ENCODE measurements around the gene CDH23.

Gene CDH23

DNA sequence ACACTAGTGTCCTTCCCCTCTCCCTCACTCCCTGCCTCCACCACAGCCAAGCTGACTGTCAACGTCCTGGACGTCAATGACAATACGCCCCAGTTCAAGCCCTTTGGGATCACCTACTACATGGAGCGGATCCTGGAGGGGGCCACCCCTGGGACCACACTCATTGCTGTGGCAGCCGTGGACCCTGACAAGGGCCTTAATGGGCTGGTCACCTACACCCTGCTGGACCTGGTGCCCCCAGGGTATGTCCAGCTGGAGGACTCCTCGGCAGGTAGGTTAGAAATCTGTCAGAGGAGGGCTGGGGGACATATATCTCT is 401.5 kb downstream of the CDH23 start:
- no peak for DNase-seq (ENCODE audit: low read depth in 2 of 2)

DNA sequence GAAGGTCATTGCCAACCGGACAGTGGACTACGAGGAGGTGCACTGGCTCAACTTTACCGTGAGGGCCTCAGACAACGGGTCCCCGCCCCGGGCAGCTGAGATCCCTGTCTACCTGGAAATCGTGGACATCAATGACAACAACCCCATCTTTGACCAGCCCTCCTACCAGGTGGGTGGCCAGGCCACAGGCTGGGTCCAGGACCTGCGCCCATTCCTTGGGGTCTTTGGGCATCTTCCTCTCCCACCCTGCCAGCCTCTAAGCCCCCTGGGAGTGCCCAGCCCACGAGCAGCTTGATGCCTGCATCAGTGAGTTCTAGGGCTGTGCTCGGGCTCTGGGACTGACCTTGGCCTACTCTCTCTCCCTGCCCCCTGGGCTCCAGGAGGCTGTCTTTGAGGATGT is 402.4 kb downstream of the CDH23 start:
- DNase-seq (ENCODE audit: low read depth in 2 of 2): no peak

DNA sequence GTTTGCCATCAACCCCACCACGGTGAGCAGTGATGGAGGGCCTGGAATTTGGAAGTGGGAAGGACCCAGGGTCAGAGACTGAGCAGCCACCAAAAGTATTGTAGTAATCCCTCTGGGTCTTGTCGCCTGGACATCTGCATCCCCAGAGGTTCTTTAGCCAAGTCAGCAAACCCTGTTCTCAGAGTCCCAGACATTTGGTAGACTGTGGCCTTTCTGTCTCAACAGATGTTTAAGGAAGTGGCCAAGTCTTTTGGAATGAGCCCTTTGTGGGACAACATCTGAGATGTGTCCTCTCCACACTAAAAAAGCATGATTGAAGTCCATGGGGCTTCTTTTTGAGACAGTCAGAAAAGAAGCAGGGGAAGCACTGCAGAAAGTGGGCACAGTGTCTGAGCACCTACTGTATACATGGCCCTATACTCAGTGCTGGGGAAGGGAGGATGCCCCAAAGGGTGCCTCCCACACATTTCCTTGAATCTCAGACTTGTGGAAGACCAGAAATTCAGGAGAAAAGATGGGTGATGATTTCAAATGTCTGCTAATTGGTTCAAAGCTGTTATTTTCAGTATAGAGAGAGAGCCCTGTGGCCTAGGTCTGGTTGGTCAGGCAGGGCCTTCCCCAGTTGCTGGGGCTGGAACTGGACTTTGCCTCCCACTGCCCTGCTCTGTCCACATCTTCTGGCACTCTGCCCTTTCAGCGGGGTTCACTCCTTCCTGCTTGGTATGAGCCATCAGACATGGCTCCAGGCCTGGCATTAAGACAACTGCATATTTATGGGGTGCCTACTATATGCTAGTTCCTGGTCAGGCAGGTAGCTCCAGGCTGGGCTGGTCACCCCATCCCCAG is 403.1 kb downstream of the CDH23 start:
- DNase-seq (ENCODE audit: low read depth in 2 of 2): no peak

DNA sequence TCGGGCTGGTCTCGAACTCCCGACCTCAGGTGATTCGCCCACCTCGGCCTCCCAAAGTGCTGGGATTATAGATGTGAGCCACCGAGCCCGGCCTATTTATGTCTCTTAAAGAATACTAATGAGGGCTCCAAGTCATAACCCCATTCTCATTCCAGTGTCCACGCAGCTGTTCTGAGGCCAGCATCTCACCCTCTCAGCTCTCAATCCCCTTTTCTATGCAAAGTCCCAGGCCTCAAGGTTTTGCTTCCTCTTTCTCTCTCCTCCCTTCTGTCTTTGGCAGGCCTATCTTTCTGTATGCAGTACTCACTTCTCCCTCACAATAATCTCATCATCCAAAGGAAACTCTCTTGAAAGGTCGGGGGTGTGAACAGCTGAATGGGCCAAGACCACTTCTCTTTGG is 404.6 kb downstream of the CDH23 start:
- no peak for DNase-seq (ENCODE audit: low read depth in 2 of 2)

DNA sequence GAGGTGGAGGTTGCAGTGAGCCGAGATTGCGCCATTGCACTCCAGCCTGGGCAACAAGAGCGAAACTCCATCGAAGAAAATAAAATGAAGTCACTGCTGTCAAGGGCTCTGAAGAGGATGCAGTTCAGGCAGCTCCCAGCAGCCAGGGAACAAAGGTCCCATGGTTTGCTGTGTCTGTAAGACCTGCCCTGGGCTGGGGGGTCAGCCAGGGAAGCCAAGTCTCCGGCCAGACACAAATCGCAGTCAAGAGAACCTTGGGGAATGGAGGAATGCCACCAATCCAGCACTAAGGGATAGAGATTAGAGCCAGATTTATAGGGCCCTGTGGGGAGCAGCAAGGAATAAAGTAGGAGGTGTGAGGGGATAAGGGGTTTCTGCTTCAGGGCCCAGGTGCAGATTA is 405.5 kb downstream of the CDH23 start:
- DNase-seq (ENCODE audit: low read depth in 2 of 2): no peak

DNA sequence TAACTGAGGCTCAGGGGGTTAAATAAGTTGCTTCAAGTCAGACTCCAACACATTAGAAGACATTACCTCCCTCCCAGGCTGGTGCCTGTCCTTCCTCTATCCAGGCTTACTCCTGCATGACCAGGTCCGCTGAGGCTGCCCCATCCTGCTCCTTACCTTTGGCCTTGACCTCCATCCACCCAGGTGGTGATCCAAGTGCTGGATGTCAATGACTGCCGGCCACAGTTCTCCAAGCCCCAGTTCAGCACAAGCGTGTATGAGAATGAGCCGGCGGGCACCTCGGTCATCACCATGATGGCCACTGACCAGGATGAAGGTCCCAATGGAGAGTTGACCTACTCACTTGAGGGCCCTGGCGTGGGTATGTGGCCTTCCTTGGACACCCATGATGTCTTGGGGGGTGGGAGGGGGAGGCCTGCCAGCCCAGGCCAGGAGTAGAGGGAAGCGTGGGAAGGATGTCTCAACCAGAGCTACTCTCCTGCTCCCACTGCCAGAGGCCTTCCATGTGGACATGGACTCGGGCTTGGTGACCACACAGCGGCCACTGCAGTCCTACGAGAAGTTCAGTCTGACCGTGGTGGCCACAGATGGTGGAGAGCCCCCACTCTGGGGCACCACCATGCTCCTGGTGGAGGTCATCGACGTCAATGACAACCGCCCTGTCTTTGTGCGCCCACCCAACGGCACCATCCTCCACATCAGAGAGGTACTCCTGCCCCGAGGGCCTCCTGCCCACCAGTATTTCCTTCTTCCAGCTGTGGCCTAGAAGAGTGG is 406.2 kb downstream of the CDH23 start:
- DNase-seq (ENCODE audit: low read depth in 2 of 2): no peak

DNA sequence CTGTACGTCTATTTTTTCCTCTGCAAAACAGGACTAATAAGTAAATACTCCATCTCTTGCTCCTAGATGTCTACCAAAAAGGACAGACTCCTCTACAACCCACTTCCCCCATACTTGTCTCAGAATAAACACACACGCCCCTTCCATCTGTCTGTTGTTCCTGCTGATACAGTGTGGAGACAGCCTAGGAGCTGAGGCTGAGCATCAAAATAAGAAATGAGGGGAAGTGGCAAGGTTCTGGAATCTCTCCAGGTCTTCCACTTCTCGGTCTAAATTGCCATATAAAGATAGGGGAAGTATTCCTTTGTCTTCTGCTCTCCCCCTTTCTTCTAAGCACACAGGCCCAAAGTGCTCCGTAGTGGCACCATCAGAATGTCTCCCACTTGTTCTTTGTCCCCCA is 407.4 kb downstream of the CDH23 start:
- DNase-seq (ENCODE audit: low read depth in 2 of 2): no peak

DNA sequence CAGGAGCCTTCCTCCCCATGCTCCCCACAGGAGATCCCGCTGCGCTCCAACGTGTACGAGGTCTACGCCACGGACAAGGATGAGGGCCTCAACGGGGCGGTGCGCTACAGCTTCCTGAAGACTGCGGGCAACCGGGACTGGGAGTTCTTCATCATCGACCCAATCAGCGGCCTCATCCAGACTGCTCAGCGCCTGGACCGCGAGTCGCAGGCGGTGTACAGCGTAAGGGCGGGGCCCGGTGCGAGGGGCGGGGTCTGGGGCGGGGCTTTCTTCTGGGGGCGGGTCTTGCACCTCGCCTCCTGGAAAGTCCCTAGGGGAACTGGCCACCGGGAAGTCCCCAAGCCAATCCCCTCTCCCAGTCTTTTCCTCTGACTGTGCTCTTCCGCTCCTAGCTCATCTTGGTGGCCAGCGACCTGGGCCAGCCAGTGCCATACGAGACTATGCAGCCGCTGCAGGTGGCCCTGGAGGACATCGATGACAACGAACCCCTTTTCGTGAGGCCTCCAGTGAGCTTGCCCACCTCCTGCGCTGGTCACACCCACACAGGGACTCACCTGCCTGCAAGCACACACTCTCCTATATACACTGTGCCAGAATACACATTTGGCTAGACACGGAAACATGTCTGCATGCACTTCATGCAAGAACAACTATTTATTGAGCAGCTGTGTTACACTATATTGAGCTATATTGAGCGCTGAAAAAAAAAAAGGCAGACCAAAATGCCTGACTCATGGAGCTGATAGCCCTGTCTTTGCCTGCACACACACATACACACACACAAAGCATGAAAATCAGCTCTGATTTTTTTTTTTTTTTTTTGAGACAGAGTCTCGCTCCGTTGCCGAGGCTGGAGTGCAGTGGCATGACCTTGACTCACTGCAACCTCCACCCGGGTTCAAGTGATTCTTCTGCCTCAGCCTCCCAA is 409.3 kb downstream of the CDH23 start:
- no peak for DNase-seq (ENCODE audit: low read depth in 2 of 2)

DNA sequence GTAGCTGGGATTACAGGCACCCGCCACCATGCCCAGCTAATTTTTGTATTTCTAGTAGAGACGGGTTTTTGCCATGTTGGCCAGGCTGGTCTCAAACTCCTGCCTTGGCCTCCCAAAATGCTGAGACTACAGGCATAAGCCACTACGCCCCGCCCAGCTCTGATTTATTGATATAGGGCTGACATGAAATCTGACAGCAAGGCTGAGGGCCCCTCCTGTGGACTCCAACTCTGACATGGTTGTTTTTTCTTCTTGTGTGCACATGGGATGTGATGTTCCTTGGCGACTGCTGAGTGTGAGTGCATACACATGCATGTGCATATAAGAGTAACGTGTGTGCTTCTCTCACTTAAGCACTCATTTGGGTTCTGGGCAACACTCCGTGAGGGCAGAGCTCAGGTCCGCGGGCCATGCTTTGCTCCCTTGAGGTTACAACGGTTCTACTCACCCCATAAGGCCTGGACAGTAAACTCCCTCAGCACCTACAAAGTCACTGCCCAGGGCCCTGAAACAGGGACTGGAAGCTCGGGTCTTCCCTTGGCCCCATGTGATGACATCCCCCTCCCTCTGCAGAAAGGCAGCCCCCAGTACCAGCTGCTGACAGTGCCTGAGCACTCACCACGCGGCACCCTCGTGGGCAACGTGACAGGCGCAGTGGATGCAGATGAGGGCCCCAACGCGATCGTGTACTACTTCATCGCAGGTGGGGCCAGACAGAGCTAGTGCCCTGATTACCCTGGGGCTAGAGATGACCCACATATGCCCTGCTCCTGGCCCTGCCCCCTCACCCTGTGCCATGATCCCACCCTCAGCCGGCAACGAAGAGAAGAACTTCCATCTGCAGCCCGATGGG is 410.2 kb downstream of the CDH23 start:
- no peak for DNase-seq (ENCODE audit: low read depth in 2 of 2)

DNA sequence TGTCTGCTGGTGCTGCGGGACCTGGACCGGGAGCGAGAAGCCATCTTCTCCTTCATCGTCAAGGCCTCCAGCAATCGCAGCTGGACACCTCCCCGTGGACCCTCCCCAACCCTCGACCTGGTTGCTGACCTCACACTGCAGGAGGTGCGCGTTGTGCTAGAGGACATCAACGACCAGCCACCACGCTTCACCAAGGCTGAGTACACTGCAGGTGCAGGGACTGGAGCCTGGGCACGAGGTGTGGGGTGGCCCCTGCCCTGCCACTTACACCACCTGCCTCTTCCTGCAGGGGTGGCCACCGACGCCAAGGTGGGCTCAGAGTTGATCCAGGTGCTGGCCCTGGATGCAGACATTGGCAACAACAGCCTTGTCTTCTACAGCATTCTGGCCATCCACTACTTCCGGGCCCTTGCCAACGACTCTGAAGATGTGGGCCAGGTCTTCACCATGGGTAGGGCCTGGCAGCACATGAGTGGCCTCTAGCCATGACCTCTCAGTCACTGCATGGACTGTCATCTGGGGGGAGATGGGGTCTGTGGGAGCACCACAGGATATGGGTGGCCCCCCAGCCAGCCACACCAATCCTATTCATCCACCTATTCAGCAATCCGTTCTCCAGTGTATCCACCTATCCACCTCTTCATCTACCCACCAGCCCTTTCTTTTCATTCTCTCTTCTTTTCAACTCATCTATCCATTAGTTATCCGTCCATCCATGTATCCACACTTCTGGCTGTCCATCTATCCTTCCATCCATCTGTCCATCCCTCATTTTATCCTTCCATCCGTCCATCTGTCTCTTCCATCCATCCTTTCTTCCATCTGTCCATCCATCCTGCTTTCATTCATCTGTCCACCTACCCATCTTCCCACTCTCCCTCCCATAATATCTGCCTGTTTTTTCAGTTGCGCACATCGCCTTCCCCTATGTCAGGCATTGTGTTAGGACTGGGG is 411.1 kb downstream of the CDH23 start:
- no peak for DNase-seq (ENCODE audit: low read depth in 2 of 2)

DNA sequence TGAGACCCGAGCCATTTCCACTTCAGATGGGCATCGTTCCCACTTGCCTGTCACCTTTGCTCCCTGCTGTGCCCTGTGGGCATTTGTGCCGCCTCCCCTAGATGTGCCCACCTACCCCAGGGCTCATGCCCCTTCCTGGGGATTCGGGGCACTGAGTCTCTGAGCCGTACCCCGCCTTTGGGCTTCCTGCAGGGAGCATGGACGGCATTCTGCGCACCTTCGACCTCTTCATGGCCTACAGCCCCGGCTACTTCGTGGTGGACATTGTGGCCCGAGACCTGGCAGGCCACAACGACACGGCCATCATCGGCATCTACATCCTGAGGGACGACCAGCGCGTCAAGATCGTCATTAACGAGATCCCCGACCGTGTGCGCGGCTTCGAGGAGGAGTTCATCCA is 412.9 kb downstream of the CDH23 start:
- no peak for DNase-seq (ENCODE audit: low read depth in 2 of 2)

DNA sequence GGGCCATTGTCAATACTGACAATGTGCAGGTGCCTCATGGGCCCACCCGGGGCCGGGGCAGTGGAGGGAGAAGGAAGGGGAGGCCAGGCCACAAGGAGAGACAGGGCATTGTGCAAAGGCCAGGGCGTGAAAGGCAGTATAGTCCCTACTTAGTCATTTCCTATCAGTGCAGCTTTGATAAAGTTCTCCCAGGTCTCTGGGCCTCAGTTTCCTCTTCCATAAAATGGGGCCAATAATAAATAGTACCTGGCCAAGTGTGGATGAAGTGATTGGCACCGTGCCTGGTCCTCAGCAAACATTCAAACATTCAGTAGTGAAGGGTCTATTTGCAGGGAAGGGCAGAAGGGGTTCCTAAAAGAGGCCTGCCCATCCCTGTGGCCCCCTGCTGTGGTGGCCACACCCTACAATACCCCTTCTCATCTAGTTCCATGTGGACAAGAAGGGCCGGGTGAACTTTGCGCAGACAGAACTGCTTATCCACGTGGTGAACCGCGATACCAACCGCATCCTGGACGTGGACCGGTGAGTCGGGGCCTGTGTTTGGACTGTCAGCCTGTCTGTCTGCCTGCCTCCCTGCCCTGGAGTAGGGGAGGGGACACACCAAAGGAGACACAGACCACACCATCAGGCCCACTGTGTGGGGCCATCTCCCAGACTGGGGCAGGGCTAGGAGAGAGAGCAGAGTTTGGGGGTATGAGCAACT is 413.5 kb downstream of the CDH23 start:
- no peak for DNase-seq (ENCODE audit: low read depth in 2 of 2)

DNA sequence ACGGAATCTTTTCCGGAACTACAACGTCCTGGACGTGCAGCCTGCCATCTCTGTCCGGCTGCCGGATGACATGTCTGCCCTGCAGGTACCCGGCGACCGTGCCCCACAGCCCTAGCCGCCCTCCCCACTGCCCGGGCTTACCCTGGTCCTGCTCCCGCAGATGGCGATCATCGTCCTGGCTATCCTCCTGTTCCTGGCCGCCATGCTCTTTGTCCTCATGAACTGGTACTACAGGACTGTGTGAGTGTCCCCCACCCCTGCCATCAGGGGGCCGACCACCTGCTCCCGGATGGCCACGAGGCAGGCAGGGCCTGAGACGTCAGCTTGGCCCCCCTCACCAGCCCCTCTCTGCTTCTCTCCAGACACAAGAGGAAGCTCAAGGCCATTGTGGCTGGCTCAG is 414.6 kb downstream of the CDH23 start:
- DNase-seq (ENCODE audit: low read depth in 2 of 2): no peak

DNA sequence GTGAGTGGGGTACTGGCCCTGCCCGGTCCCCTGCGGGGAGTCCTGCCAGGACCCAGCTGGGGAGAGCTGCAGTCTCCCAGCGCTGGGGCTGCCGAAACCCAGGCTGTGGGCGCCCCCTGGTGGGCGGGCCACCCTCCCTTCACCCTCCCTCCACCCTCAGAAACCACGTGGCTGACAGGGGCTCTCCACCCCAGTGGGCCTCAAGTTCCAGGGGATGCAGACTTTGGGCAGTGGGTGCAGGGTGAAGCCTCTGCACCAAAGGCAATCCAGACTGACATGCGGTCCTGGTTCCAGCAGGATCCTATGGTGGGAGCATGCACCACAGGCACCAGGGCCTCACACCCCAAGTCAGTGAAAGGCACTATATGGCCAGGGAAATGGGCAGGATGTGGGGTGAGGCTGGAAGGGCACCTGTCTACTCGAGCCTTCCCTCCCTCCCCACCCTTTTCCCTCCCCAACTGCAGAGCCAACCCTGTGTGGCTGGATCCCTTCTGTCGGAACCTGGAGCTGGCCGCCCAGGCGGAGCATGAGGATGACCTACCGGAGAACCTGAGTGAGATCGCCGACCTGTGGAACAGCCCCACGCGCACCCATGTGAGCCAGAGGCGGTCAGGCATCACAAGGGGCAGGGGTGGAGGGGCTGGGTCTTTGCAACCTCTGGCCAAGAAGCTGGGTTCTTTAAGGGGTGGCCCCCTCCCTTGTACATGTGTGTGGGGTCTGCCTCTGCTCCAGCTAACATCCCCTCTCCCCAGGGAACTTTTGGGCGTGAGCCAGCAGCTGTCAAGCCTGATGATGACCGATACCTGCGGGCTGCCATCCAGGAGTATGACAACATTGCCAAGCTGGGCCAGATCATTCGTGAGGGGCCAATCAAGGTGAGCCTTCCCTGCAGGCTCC is 415.5 kb downstream of the CDH23 start:
- peak; percentile 82 to 86 for DNase-seq (ENCODE audit: low read depth in 2 of 2)

DNA sequence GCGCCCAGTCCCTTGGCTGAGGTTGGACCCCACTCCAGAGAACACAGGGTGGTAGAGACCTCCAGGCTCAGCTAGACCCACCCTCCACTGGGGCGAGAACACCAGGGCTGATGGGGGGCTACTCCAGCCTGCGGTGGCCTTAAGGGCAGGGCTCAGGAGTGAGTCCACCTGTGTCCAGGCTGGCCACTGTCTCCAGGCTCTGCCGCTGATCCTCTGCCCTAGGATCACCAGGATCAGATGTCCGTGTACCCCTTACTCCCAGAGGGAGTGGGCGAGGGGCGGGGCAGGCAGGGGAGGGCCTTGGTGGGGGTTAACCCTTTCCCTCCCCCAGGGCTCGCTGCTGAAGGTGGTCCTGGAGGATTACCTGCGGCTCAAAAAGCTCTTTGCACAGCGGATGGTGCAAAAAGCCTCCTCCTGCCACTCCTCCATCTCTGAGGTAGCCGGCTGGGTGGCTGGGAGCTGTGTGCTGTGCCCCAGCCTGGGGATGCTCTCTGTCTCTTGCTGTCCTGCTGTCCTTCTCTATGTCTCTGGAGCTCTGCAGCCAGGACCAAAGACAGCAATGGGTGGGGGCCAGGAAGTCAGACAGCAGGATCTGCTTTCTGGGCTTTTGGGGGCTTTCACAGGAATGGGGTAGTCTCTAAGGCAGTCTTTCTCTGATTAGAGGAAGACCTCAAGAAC is 416.3 kb downstream of the CDH23 start:
- DNase-seq (ENCODE audit: low read depth in 2 of 2): no peak

DNA sequence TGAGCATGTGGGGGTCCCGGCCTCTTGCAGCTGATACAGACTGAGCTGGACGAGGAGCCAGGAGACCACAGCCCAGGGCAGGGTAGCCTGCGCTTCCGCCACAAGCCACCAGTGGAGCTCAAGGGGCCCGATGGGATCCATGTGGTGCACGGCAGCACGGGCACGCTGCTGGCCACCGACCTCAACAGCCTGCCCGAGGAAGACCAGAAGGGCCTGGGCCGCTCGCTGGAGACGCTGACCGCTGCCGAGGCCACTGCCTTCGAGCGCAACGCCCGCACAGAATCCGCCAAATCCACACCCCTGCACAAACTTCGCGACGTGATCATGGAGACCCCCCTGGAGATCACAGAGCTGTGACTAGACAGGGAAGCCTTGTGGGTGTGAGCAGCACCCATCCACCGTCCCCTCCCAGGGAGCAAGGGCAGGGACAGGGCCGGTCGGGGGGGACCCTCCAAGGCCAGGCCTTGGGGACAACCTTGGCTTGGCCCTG is 418.2 kb downstream of the CDH23 start:
- no peak for DNase-seq (ENCODE audit: low read depth in 2 of 2)

DNA sequence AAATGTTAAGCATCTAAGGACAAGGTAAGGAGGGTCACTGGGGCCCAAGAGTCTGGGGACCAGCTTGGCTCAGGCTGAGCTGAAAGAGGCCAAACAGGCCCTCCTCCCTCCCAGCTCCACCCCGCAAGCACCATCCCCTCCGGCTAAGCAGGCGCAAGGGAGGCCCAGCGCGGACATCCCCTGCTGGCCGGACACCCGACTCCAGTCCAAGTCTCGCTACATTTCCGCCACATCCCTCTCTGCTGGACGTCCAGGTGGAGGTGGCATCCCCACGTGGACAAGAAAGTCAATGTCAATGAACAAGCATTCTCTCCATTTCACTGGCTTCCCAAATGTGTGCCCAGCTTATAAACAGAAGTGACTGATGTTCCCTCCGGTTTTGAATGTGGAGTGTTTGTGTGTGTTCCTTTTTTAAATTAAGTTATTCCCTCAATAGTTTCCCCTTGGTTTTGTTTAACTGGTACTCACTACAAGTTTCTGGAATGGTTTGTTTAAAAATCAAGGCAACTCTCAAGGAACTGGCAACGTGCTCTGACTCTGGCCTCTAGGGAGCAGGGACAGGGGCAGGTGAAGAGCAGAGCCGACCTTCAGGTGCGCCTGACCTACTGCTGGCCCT is 418.9 kb downstream of the CDH23 start:
- no peak for DNase-seq (ENCODE audit: low read depth in 2 of 2)

All from stimulated activated CD4-positive, alpha-beta T cell treated with anti-CD3 and anti-CD28 coated beads, Interleukin-1b, Interleukin-23, amount 100 ng/mL, for 4 hours (primary cell).